Fibroblast of villous mesenchyme (primary cell): ENCODE data around the gene SLC22A23. TPM values are rescaled to one million over a fixed set of nuclear protein-coding genes. Genes with fewer than 3 reads are reported as not detected.

ENCODE experiments used
- DNase-seq: peaks from one replicate; pipeline ENCODE4 v3.0.0-alpha.2; 2010; ENCODE audit warnings: low read depth
- H3K4me3 ChIP-seq: 2 replicates; pipeline ENCODE4 v1.5.1; 2011; ENCODE audit warnings: low read depth, mild to moderate bottlenecking, low read length
- total RNA-seq: library from RNA; depleted of rRNA; stranded (reverse); fragments of >200 nt; gene quantifications from 2 replicates; pipeline ENCODE4 v1.2.3, GENCODE V29; 2012
- TF ChIP-seq, protein P1 (sequence below): IDR thresholded peaks from 2 replicates; pipeline ENCODE4 v1.5.1; 2012; ENCODE audit warnings: low read depth, mild to moderate bottlenecking, low read length; ENCODE audit not compliant: insufficient read depth

The SLC22A23 gene
- total RNA-seq, 1 donor: 2.2 TPM

DNA sequence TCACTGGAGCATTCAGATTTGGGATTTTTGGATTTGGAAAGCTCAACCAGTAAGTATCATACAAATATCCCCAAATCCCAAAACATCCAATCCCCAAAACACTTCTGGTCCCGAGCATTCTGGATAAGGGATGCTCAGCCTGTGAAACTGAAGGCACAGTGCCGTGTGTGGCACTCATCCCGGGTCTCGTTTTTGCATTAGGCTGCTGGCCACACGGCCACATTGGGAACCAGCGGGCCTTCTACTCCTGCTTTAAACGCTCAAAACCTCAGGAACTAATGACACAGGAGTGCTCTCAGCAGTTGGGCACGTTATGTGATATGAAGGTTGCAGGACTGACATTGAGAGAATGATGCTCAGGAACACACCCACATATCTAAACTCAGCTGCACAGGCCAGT is 162.5 kb downstream of the SLC22A23 start:
- TF ChIP-seq, protein P1, sequence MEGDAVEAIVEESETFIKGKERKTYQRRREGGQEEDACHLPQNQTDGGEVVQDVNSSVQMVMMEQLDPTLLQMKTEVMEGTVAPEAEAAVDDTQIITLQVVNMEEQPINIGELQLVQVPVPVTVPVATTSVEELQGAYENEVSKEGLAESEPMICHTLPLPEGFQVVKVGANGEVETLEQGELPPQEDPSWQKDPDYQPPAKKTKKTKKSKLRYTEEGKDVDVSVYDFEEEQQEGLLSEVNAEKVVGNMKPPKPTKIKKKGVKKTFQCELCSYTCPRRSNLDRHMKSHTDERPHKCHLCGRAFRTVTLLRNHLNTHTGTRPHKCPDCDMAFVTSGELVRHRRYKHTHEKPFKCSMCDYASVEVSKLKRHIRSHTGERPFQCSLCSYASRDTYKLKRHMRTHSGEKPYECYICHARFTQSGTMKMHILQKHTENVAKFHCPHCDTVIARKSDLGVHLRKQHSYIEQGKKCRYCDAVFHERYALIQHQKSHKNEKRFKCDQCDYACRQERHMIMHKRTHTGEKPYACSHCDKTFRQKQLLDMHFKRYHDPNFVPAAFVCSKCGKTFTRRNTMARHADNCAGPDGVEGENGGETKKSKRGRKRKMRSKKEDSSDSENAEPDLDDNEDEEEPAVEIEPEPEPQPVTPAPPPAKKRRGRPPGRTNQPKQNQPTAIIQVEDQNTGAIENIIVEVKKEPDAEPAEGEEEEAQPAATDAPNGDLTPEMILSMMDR: no peak
- DNase-seq: no peak
- H3K4me3 ChIP-seq: no peak overlapping the region

DNA sequence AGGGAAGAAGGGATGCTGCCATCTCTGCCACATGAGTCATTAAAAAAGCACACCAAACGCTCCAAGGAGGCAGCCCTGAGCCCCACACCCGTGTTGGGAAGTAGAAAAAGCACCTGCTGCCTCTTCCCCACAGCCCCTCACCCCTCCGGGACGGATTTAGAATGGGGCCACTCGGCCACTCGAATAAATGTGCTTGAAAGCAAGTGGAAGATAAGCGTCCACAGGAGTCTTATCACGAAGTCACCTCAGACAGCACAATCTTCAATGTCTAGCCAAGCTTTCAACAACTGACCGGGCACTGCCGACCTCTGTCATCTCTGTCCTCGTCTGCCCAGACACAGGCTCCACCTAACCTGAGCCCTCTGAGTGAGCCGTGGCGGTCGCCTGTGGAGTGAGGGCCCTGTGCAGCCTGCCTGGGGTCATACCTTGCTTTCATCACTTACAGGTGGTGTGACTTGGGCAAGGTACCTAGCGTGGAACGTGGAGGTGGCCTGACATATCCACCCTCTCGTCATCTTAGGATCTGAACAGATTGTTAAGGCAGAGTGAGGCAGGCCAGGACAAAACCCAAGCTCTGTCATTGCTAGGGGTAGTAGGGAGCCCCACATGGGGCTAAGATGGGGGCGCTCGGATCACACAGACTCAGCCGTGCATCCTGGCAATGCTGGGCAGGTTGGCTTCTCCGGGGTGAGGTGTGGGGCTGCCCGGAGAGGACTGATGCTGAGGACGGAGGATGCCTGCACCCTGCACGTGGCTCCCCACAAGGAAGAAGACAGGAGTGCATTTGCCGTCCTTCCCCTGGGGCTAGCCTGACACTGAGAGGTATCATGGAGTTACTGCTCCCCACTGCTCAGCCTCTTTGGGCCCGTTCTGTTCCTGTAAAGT is 163.3 kb downstream of the SLC22A23 start:
- DNase-seq: no peak
- TF ChIP-seq, protein P1: no peak

DNA sequence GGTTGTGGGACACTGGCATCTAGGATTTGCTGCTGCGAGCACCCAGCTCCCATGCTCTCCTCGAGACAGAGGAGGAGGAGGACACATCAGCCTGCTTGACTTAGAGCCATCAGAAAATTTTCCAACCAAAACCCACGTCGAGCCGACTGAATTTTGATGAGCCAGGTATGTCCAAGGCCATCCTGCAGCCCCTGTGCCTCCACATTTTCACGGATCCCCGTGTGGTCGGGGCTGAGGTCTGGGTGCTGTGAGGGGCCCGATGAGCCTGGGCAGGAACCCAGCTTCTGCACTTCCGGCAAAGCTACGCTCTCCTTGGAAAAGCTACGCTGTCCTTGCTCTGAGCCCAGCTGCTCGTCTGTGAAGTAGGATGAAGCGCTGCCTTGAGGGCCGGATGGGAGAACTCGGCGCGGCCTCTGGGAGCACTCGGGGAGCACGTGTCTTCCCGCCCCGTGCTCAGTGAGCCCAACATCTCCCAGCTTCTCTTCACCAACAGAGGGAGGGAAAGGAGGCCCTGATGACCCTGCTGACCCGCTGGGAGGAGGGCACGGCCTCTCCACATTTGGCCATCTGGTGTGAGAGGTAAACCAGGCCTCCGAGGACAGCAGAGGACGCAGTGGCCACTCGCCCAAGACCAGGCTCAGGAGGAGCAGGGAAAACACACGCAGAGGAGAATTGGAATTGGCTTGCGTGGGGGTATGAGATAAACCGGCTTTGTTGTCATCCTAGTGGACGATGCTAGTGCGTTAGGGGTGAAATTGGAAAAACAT is 164.2 kb downstream of the SLC22A23 start:
- TF ChIP-seq, protein P1: no peak
- DNase-seq: no peak
- no peak overlapping the region for H3K4me3 ChIP-seq

More for the DNA sequence above, 163.3 kb downstream of the SLC22A23 start:
- H3K4me3 ChIP-seq: no peak overlapping the region

DNA sequence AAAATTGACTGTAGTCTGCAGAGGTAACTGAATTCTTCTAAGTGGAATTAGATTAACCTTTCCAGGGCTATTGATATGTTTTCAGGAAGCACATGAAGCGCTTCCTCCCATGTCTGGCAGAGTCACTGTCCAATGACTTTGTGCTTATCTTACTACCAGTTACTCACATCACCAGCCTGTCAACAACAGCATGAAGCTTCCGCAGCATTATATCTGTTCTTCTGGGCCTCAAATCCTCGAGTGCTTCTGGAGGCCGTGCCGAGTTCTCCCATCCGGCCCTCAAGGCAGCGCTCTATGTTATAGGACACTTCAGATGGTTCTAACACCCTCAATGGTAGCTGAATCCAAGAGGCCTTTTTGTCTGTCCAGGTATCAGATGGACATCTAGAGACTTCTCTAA is 164.9 kb downstream of the SLC22A23 start:
- TF ChIP-seq, protein P1: no peak
- H3K4me3 ChIP-seq: no peak overlapping the region
- no peak for DNase-seq

- no peak for DNase-seq
- TF ChIP-seq, protein P1: no peak
- no peak overlapping the region for H3K4me3 ChIP-seq
These were observed 165.5 kb downstream of the SLC22A23 start for GRCh38 chr6:3291346-3291745.

DNA sequence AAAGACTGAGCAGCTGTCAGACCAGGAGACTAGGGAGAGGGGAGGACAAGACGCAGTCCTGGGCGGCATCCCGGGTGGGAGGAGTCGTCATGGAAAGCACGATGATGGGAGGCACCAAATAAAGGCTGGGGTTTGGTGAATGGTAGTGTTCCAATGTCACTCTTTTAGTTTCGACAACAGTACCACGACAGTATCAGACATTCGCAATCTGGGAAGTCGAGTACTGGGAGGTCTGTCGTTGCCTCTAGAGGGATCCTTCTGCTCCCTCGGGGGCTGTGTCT is 166.0 kb downstream of the SLC22A23 start:
- no peak overlapping the region for H3K4me3 ChIP-seq

More for the DNA sequence above, 166.0 kb downstream of the SLC22A23 start:
- no peak for DNase-seq
- TF ChIP-seq, protein P1: no peak
